Subcutaneous adipose tissue (tissue), 4 donors: ENCODE results near the gene PPFIA4. TPM values are rescaled to one million over a fixed set of nuclear protein-coding genes. Genes with fewer than 3 reads are reported as not detected.

ENCODE experiments used
- CTCF ChIP-seq: fragments of 450-650 bp; IDR thresholded peaks from one replicate; pipeline ENCODE4 v1.5.1; 2016; ENCODE audit warnings: low read depth, mild to moderate bottlenecking, control low read depth, antibody characterized with exemption, moderate library complexity
- total RNA-seq, 4 donors: library from RNA; depleted of rRNA; stranded (reverse); fragments of >200 nt; gene quantifications; one replicate each; pipeline ENCODE4 v1.1.0, GENCODE V29; 2016

Gene PPFIA4
- total RNA-seq, 4 donors from 2014 or later = 0.16 to 0.19 (median 0.17) TPM; not detected in 1

- TF ChIP-seq CTCF = no peak
Measured at GRCh38 chr1:203006948-203007871, 19.1 kb upstream of the PPFIA4 start, which contains the start of gene TMEM183A. Gene TMEM183A, plus strand, starts transcription at chr1:203007374. Its CDS starts 92 bp downstream, at chr1:203007466.

GRCh38 chr1:203009185-203009584 lies 17.1 kb upstream of the PPFIA4 start:
- no peak for TF ChIP-seq CTCF

- no peak for TF ChIP-seq CTCF
Measured at GRCh38 chr1:203011582-203011981, 14.7 kb upstream of the PPFIA4 start.

- TF ChIP-seq CTCF = no peak
Measured at GRCh38 chr1:203017061-203017460, 9.2 kb upstream of the PPFIA4 start.

GRCh38 chr1:203017692-203018091 lies 8.6 kb upstream of the PPFIA4 start:
- TF ChIP-seq CTCF = no peak

- TF ChIP-seq CTCF = no peak
Measured at GRCh38 chr1:203025686-203026030, 633 bp upstream of the PPFIA4 start.
